ENCODE measurements around the gene SLIT3.

SLIT3 gene

GRCh38 chr5:168829922-168830417, 471.0 kb downstream of the SLIT3 start:
- TF ChIP-seq CTCF (conservative IDR thresholded peaks at IDR 0.05), result no peak
- H3K27ac ChIP-seq, result no peak overlapping the region

- H3K27ac ChIP-seq, result no peak overlapping the region
- TF ChIP-seq CTCF (conservative IDR thresholded peaks at IDR 0.05), result no peak
These were observed 471.9 kb downstream of the SLIT3 start for GRCh38 chr5:168829044-168829443.

DNA sequence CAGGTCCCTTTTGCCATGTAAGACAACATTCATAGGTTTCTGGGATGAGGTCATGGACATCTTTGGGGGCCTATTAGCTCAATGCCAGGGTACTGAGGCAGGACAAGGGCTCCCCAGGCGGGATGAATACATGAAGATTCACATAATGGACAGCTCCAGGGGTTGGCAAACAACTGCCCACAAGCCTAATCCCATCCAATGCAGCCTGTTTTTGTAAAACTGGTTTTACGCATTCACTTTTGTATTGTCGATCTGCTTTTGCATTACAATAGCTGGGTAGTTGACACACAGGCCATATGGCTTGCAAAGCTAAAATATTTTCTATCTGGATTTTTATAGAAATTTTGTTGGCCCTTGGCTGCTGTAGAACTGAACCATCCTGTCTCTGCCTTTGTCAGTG, 473.3 kb downstream of the SLIT3 start:
- no peak overlapping the region; the same call in 1 of the 2 replicates for H3K27ac ChIP-seq
- TF ChIP-seq CTCF (conservative IDR thresholded peaks at IDR 0.05), result no peak

DNA sequence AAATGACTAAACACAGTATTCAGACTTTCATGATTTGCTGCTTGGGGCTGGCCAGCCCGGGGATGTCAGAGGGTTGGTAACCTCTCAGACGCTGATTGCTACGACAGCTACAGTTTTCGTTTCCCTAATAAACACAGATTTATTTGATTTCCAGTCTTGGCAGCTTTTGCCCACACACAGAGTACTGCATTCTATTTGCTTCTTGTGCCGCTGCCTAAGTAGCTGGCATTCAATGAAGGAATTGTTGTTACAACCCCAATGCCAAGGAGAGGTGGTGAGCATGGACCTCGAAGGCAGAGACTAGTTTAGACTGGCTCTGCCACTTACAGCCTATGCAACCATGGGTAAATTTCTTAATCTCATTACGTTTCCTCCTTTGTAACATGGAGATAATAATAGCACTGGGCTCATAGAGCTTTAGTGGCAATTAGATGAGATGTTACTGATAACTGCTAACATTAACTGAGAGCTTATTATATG, 474.7 kb downstream of the SLIT3 start:
- no peak for TF ChIP-seq CTCF (conservative IDR thresholded peaks at IDR 0.05)
- peak overlapping the region; percentile 68 for H3K27ac ChIP-seq

- no peak overlapping the region for H3K27ac ChIP-seq
- TF ChIP-seq CTCF (conservative IDR thresholded peaks at IDR 0.05), result no peak
These were observed 478.1 kb downstream of the SLIT3 start for GRCh38 chr5:168822745-168823281.

DNA sequence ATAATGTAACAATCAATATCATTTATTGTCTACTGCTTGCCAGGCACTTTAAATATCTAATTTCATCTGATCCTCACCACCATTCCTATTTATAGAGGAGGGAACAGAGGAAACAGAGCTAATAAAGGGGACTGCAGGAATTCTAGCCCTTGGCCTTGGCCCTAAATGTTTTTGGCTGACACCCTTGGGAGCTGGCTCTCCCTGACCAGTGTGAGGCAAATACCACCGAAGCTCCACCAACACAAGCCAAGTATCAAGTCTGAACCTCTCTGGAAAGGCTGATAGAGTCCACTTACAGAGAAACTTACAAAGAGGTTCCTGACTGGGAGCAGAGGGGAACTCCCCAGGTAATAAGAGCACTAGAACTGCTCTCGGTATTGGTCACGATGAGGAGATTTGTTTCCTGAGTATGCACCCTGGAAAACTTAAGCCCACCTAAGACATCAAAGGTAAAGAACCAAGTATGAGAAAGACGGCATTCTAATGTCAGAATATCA, 478.6 kb downstream of the SLIT3 start:
- H3K27ac ChIP-seq, result no peak overlapping the region
- TF ChIP-seq CTCF (conservative IDR thresholded peaks at IDR 0.05), result no peak

DNA sequence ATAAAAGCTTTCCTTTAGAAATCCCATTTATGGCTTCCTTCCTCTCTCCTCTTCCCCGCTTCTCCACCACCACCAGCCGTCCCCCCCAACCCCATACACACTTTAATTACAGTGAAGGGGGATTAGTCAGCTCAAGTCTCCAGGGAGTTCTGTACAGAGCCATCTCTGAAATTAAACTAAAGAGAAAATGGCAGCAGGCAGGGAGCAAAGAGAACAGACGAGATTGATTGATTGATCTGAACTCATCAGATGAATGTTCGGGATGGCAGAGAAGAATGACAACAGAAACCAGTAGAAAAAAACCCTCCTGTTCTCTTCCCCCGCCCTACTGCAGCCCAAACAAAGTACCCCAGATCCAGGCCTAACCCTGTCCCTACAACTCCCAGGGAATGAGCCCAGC, 480.1 kb downstream of the SLIT3 start:
- TF ChIP-seq CTCF (conservative IDR thresholded peaks at IDR 0.05), result no peak
- H3K27ac ChIP-seq, result no peak overlapping the region

All from VCaP (cell line).